HUDEP-2 (cell line): ENCODE results near the gene ZMYND10.
A peak's percentile ranks its signal among the peaks of the same experiment; 100 is the strongest.

Experiments used
- DNase-seq, 76 experiments: peaks; one replicate each; lab custom pipeline; 2025; ENCODE audit not compliant: unreplicated experiment in 76 of 76; lab: John Stamatoyannopoulos, UW

Gene ZMYND10

GRCh38 chr3:50350527-50351322 lies 5.2 kb upstream of the ZMYND10 start, which contains the start of the genes CYB561D2 and NPRL2:
Gene CYB561D2 (plus strand): TSS chr3:50350862. CDS start chr3:50351434, 572 bp downstream.
Gene NPRL2 (minus strand): TSS chr3:50350775. CDS start chr3:50350652, 123 bp downstream.
- DNase-seq: peak in 75 of 76 experiments; percentile 66 to 98 (median 94)

- DNase-seq: no peak
These were observed 4.6 kb upstream of the ZMYND10 start for GRCh38 chr3:50350213-50350526.

- peak in 64 of 76 experiments; percentile 9 to 74 (median 46) for DNase-seq
These were observed 1.8 kb upstream of the ZMYND10 start for GRCh38 chr3:50347187-50347813.

GRCh38 chr3:50345008-50345407 lies 524 bp downstream of the ZMYND10 start:
- DNase-seq: no peak

GRCh38 chr3:50342813-50343633 lies 2.5 kb downstream of the ZMYND10 start:
- DNase-seq: peak in 1 of 76 experiments; percentile 11

- DNase-seq: no peak
These were observed 3.4 kb downstream of the ZMYND10 start for GRCh38 chr3:50341996-50342650.

- DNase-seq: no peak
These were observed 4.0 kb downstream of the ZMYND10 start for GRCh38 chr3:50341537-50341936.

GRCh38 chr3:50340448-50341329 lies 4.8 kb downstream of the ZMYND10 start, which contains the start of gene RASSF1:
Gene RASSF1 (minus strand): TSS chr3:50340836. CDS start chr3:50340805, 31 bp downstream.
- peak in 71 of 76 experiments; percentile 21 to 84 (median 71) for DNase-seq

GRCh38 chr3:50340147-50340447 lies 5.4 kb downstream of the ZMYND10 start:
- peak in 3 of 76 experiments; percentile 24 to 43 (median 32) for DNase-seq

- DNase-seq: peak in 2 of 76 experiments; percentile 35 to 43
These were observed 5.9 kb downstream of the ZMYND10 start for GRCh38 chr3:50339485-50340146.

- DNase-seq: peak in 9 of 76 experiments; percentile 18 to 58 (median 34)
These were observed 6.6 kb downstream of the ZMYND10 start for GRCh38 chr3:50338965-50339364.

GRCh38 chr3:50337175-50337861 lies 8.2 kb downstream of the ZMYND10 start:
- peak in 75 of 76 experiments; percentile 59 to 99 (median 98) for DNase-seq

GRCh38 chr3:50336452-50337174 lies 8.9 kb downstream of the ZMYND10 start:
- peak in 5 of 76 experiments; percentile 45 to 65 (median 54) for DNase-seq

GRCh38 chr3:50334339-50335075 lies 11.0 kb downstream of the ZMYND10 start:
- no peak for DNase-seq

- no peak for DNase-seq
These were observed 11.7 kb downstream of the ZMYND10 start for GRCh38 chr3:50333744-50334328.

GRCh38 chr3:50331364-50331907 lies 14.1 kb downstream of the ZMYND10 start:
- DNase-seq: no peak
